ENCODE results near the gene U2AF2. TPM values are rescaled to one million over a fixed set of nuclear protein-coding genes. Genes with fewer than 3 reads are reported as not detected.

Gene U2AF2
- total RNA-seq, 1 experiment from 2014 or later, result 321 TPM

- H3K79me2 ChIP-seq (ENCODE audit: insufficient read depth, low read length), result no peaks in the 10 kb centered on the region
- H3K27me3 ChIP-seq (ENCODE audit: insufficient read depth, low read length), result no peaks in the 10 kb centered on the region
- H3K18ac ChIP-seq (ENCODE audit: insufficient read length, low read depth, low read length), result no peak overlapping the region
- no peak overlapping the region for H4K91ac ChIP-seq (ENCODE audit: insufficient read length, low read depth, low read length)
- H3K36me3 Mint-ChIP-seq (ENCODE audit: insufficient read depth in 1 of 3, low read depth in 3 of 3), result peaks cover 26 to 63% (median 53%) of the 10 kb centered on the region in 3 experiments; a peak in 6 of 7 replicates
- DNase-seq, result no peak
- no CpG with 5 or more reads among the region's 31 CpGs for WGBS (ENCODE audit: extremely low coverage, insufficient read length, low lambda C conversion rate)
- no peak overlapping the region for H3K4me3 Mint-ChIP-seq
- no peaks in the 10 kb centered on the region for H3K9me3 ChIP-seq (ENCODE audit: control insufficient read depth, low read depth, low read length)
- H2BK12ac ChIP-seq (ENCODE audit: insufficient read length, low read depth, low read length), result no peak overlapping the region
- no peak overlapping the region; the same call in 1 of the 2 replicates for H3K14ac ChIP-seq (ENCODE audit: insufficient read depth, low read length)
- no peak overlapping the region for H3K9ac ChIP-seq (ENCODE audit: extremely low read depth, insufficient read length, low read length)
- H4K5ac ChIP-seq (ENCODE audit: insufficient read length, low read depth, low read length), result no peak overlapping the region
- H3K23me2 ChIP-seq (ENCODE audit: insufficient read length, low read depth, low read length, poor library complexity, severe bottlenecking), result no peaks in the 10 kb centered on the region
- H3K4ac ChIP-seq (ENCODE audit: low read depth, low read length), result no peak overlapping the region
- H3K56ac ChIP-seq (ENCODE audit: insufficient read length, low read depth, low read length), result no peak overlapping the region
- TF ChIP-seq CTCF (conservative IDR thresholded peaks at IDR 0.05), result no peak
- no peak overlapping the region for H2BK120ac ChIP-seq (ENCODE audit: low read depth, low read length, poor library complexity, severe bottlenecking)
- no peak overlapping the region for H2AK5ac ChIP-seq (ENCODE audit: insufficient read length, low read length)
- no peak overlapping the region for H3T11ph ChIP-seq (ENCODE audit: low read length)
- H3K4me2 ChIP-seq (ENCODE audit: insufficient read depth, insufficient read length, low read length), result no peak overlapping the region
- H2BK15ac ChIP-seq (ENCODE audit: low read depth, low read length), result no peak overlapping the region
- no peak overlapping the region for H2AFZ ChIP-seq (ENCODE audit: low read length)
- no peak overlapping the region for H2BK20ac ChIP-seq (ENCODE audit: low read depth, low read length, poor library complexity, severe bottlenecking)
- H3K23ac ChIP-seq (ENCODE audit: insufficient read length, low read depth, low read length), result no peak overlapping the region
- H3K27ac Mint-ChIP-seq, result no peak overlapping the region; a peak in 1 of 7 replicates
- H3K9me3 Mint-ChIP-seq, result no peaks in the 10 kb centered on the region; a peak in 1 of 5 replicates
- no peaks in the 10 kb centered on the region for H3K4me1 ChIP-seq (ENCODE audit: insufficient read depth, low read length)
- H3K27me3 Mint-ChIP-seq (ENCODE audit: low read depth), result no peaks in the 10 kb centered on the region
- H4K20me1 ChIP-seq (ENCODE audit: control insufficient read depth, insufficient read depth, insufficient read length), result no peaks in the 10 kb centered on the region
- no peak overlapping the region for H2BK5ac ChIP-seq (ENCODE audit: insufficient read length, low read length)
- H3K4me1 Mint-ChIP-seq, result no peaks in the 10 kb centered on the region
- no peaks in the 10 kb centered on the region for H3K79me1 ChIP-seq (ENCODE audit: insufficient read depth, low read depth, low read length, poor library complexity, severe bottlenecking)
- no peak overlapping the region for H3K27ac ChIP-seq (ENCODE audit: insufficient read length, low read depth, low read length)
- H4K8ac ChIP-seq (replicated peaks; ENCODE audit: insufficient read length, low read depth, low read length), result no peak overlapping the region
These were observed 36.1 kb downstream of the U2AF2 start for GRCh38 chr19:55690769-55691545.
